Measurements from ENCODE around the gene NDUFS8. TPM values are rescaled to one million over a fixed set of nuclear protein-coding genes. Genes with fewer than 3 reads are reported as not detected.

Gene NDUFS8
- total RNA-seq, 4 donors from 2014 or later, result 69.8 to 143 (median 80.2) TPM

- no peak for TF ChIP-seq CTCF (IDR thresholded peaks at IDR 0.05; ENCODE audit: low read depth)
Measured at GRCh38 chr11:68064926-68065325, 34.4 kb downstream of the NDUFS8 start.

GRCh38 chr11:68065841-68066240 lies 35.4 kb downstream of the NDUFS8 start:
- TF ChIP-seq CTCF (IDR thresholded peaks at IDR 0.05; ENCODE audit: low read depth), result no peak

GRCh38 chr11:68066742-68067141 lies 36.3 kb downstream of the NDUFS8 start:
- TF ChIP-seq CTCF (IDR thresholded peaks at IDR 0.05; ENCODE audit: low read depth), result no peak

- no peak for TF ChIP-seq CTCF (IDR thresholded peaks at IDR 0.05; ENCODE audit: low read depth)
Measured at GRCh38 chr11:68067991-68068390, 37.5 kb downstream of the NDUFS8 start.

GRCh38 chr11:68071281-68072048 lies 41.0 kb downstream of the NDUFS8 start:
- TF ChIP-seq CTCF (IDR thresholded peaks at IDR 0.05; ENCODE audit: low read depth), result no peak

GRCh38 chr11:68074584-68075352 lies 44.3 kb downstream of the NDUFS8 start:
- TF ChIP-seq CTCF (IDR thresholded peaks at IDR 0.05; ENCODE audit: low read depth), result no peak

GRCh38 chr11:68076371-68077042 lies 46.0 kb downstream of the NDUFS8 start:
- TF ChIP-seq CTCF (IDR thresholded peaks at IDR 0.05; ENCODE audit: low read depth), result no peak
